Tibial nerve (tissue), 3 donors: ENCODE data around the gene SIM2.

Source experiments
- POLR2A ChIP-seq, 2 donors: fragments of 450-650 bp; IDR thresholded peaks; one replicate each; pipeline ENCODE4 v1.6.1; 2017; ENCODE audit warnings: antibody characterized with exemption in 2 of 2, mild to moderate bottlenecking in 2 of 2, moderate library complexity in 2 of 2
- TF ChIP-seq, protein P1 (sequence below), 5 experiments: fragments of 200-600 bp in 3 of 5; fragments of 450-650 bp in 2 of 5; sonication (generic) in 3 of 5; IDR thresholded peaks; one replicate each; pipeline ENCODE4 v1.5.1; 2016 to 2019; ENCODE audit warnings: antibody characterized with exemption in 5 of 5, mild to moderate bottlenecking in 3 of 5, moderate library complexity in 2 of 5

DNA sequence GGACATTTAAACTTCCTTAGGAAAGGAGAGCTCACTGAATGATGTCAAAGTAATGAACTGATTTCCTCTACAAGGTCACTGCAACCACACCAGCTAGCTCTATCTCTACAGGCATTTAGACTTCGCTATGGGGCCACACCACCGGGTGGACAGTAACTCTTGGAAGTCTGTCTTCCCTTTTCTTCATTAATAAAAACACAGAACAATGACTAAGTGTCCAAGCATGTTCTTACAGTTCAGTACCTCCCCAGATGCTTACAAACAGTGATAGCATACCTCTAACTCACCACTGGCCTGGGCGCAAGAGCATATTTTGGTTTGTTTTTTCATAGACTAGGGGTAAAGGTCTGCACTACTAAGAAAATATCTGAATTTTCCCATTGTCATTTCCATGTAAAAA lies 54.6 kb downstream of the SIM2 start:
- TF ChIP-seq, protein P1, sequence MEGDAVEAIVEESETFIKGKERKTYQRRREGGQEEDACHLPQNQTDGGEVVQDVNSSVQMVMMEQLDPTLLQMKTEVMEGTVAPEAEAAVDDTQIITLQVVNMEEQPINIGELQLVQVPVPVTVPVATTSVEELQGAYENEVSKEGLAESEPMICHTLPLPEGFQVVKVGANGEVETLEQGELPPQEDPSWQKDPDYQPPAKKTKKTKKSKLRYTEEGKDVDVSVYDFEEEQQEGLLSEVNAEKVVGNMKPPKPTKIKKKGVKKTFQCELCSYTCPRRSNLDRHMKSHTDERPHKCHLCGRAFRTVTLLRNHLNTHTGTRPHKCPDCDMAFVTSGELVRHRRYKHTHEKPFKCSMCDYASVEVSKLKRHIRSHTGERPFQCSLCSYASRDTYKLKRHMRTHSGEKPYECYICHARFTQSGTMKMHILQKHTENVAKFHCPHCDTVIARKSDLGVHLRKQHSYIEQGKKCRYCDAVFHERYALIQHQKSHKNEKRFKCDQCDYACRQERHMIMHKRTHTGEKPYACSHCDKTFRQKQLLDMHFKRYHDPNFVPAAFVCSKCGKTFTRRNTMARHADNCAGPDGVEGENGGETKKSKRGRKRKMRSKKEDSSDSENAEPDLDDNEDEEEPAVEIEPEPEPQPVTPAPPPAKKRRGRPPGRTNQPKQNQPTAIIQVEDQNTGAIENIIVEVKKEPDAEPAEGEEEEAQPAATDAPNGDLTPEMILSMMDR (IDR thresholded peaks at IDR 0.05) = no peak
- no peak for TF ChIP-seq POLR2A (IDR thresholded peaks at IDR 0.05)
